Stomach (tissue), 4 donors: ENCODE data around the gene POC1A.

Experiments used
- POLR2A ChIP-seq, 4 donors: fragments of 450-650 bp; IDR thresholded peaks; one replicate each; pipeline ENCODE4 v1.6.1; 2016; ENCODE audit warnings: antibody characterized with exemption in 4 of 4, control low read depth in 2 of 4, mild to moderate bottlenecking in 1 of 4, moderate library complexity in 1 of 4
- POLR2AphosphoS5 ChIP-seq, 3 donors: sonication (generic); formaldehyde crosslinking; IDR thresholded peaks; one replicate each; pipeline ENCODE4 v1.6.1; 2016; ENCODE audit warnings: antibody characterized with exemption in 3 of 3
- TF ChIP-seq, protein P1 (sequence below), 7 experiments: fragments of 450-650 bp in 4 of 7; fragments of 200-600 bp in 3 of 7; sonication (generic) in 3 of 7; IDR thresholded peaks; one replicate each; pipeline ENCODE4 v1.5.1; 2016 to 2019; ENCODE audit warnings: antibody characterized with exemption in 7 of 7, control low read depth in 2 of 7, mild to moderate bottlenecking in 1 of 7

DNA sequence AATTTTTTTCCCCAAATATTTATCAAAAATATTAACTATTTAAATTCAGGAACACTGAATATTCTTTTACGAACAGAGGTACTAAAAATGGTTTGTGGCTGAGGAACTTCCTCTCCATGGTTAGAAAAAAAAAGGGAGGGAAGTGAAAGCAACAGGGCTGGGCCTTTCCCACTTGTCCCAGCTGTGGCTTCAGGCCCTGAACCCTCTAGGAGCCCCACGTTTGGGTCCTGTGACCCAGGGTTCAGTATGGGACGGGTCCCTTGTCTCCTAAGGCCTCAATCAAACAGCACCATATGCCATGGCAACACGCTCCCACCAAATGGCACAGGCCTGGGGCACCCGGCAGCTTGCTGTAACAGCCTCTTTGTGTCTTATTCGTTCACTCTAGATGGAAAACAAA lies 32.4 kb downstream of the POC1A start:
- no peak for TF ChIP-seq POLR2A (IDR thresholded peaks at IDR 0.05)
- TF ChIP-seq, protein P1, sequence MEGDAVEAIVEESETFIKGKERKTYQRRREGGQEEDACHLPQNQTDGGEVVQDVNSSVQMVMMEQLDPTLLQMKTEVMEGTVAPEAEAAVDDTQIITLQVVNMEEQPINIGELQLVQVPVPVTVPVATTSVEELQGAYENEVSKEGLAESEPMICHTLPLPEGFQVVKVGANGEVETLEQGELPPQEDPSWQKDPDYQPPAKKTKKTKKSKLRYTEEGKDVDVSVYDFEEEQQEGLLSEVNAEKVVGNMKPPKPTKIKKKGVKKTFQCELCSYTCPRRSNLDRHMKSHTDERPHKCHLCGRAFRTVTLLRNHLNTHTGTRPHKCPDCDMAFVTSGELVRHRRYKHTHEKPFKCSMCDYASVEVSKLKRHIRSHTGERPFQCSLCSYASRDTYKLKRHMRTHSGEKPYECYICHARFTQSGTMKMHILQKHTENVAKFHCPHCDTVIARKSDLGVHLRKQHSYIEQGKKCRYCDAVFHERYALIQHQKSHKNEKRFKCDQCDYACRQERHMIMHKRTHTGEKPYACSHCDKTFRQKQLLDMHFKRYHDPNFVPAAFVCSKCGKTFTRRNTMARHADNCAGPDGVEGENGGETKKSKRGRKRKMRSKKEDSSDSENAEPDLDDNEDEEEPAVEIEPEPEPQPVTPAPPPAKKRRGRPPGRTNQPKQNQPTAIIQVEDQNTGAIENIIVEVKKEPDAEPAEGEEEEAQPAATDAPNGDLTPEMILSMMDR (IDR thresholded peaks at IDR 0.05): no peak
- TF ChIP-seq POLR2AphosphoS5 (IDR thresholded peaks at IDR 0.05): no peak
